ENCODE results near the gene ETV5.
A peak's percentile ranks its signal among the peaks of the same experiment; 100 is the strongest.
"Not testable (repeated sequence)": the region's sequence is repeated elsewhere in the genome, so short reads cannot be mapped to it uniquely, and the experiment has no call there.

ETV5 gene

GRCh38 chr3:186021673-186022362 is 87.1 kb downstream of the ETV5 start:
- no peak for DNase-seq (ENCODE audit: low spot score)

- not testable (repeated sequence) for DNase-seq (ENCODE audit: low spot score)
These were observed 87.6 kb downstream of the ETV5 start for GRCh38 chr3:186021250-186021649.

- DNase-seq (ENCODE audit: low spot score), result not testable (repeated sequence)
These were observed 89.6 kb downstream of the ETV5 start for GRCh38 chr3:186019288-186019687.

GRCh38 chr3:186014866-186015265 is 94.0 kb downstream of the ETV5 start:
- DNase-seq (ENCODE audit: low spot score), result no peak

- no peak for DNase-seq (ENCODE audit: low spot score)
These were observed 95.6 kb downstream of the ETV5 start for GRCh38 chr3:186013312-186013711.

- no peak for DNase-seq (ENCODE audit: low spot score)
These were observed 96.8 kb downstream of the ETV5 start for GRCh38 chr3:186012137-186012536.

GRCh38 chr3:186004671-186005070 is 104.2 kb downstream of the ETV5 start:
- peak; percentile 3 for DNase-seq (ENCODE audit: low spot score)

GRCh38 chr3:186004209-186004608 is 104.7 kb downstream of the ETV5 start:
- no peak for DNase-seq (ENCODE audit: low spot score)

GRCh38 chr3:186003610-186004009 is 105.3 kb downstream of the ETV5 start:
- DNase-seq (ENCODE audit: low spot score), result peak; percentile 22

GRCh38 chr3:186002884-186003472 is 105.9 kb downstream of the ETV5 start:
- peak; percentile 31 for DNase-seq (ENCODE audit: low spot score)

GRCh38 chr3:186001842-186002241 is 107.0 kb downstream of the ETV5 start:
- DNase-seq (ENCODE audit: low spot score), result no peak

- peak; percentile 18 for DNase-seq (ENCODE audit: low spot score)
These were observed 109.7 kb downstream of the ETV5 start for GRCh38 chr3:185999221-185999620.

GRCh38 chr3:185998136-185998535 is 110.8 kb downstream of the ETV5 start:
- DNase-seq (ENCODE audit: low spot score), result no peak

- no peak for DNase-seq (ENCODE audit: low spot score)
These were observed 111.8 kb downstream of the ETV5 start for GRCh38 chr3:185997130-185997529.

All from ecto neural progenitor cell (in vitro differentiated cells).